Urinary bladder (tissue), 4 donors: ENCODE measurements around the gene ADK. TPM values are rescaled to one million over a fixed set of nuclear protein-coding genes. Genes with fewer than 3 reads are reported as not detected.
"Not testable (repeated sequence)": the region's sequence is repeated elsewhere in the genome, so short reads cannot be mapped to it uniquely, and the experiment has no call there.

Experiments used
- DNase-seq: peaks from one replicate; pipeline ENCODE4 v3.0.0-alpha.2; 2015; ENCODE audit errors: extremely low spot score
- H3K27ac ChIP-seq: one replicate; pipeline ENCODE4 v1.5.1; 2013; ENCODE audit warnings: low read depth, mild to moderate bottlenecking, moderate library complexity
- H3K36me3 ChIP-seq: one replicate; pipeline ENCODE4 v1.6.1; 2013; ENCODE audit warnings: mild to moderate bottlenecking, moderate library complexity; ENCODE audit not compliant: insufficient read depth
- H3K4me1 ChIP-seq: one replicate; pipeline ENCODE4 v1.6.1; 2013; ENCODE audit warnings: mild to moderate bottlenecking, moderate library complexity; ENCODE audit not compliant: insufficient read depth
- H3K4me3 ChIP-seq: one replicate; pipeline ENCODE4 v1.5.1; 2013; ENCODE audit warnings: low read depth, low read length
- WGBS: extraction: QIAGEN DNeasy Blood & Tissue Kit; methylation state at CpG from one replicate; pipeline ENCODE4 v1.1.7; 2013; 5-methylcytosine and 5-hydroxymethylcytosine counted together
- polyA plus RNA-seq: library from polyadenylated mRNA; stranded (reverse); fragments of 200-250 nt; gene quantifications from one replicate; pipeline ENCODE4 v1.2.3, GENCODE V29; 2013
- total RNA-seq: library from RNA; depleted of rRNA; stranded (reverse); fragments of >200 nt; gene quantifications from one replicate; pipeline ENCODE4 v1.2.3, GENCODE V29; 2014
- donor health status: healthy with polysubstance abuse.
- donor health status: healthy.

Gene ADK
- total and polyA plus RNA-seq, 2 donors: 14.2 to 42.8 TPM

DNA sequence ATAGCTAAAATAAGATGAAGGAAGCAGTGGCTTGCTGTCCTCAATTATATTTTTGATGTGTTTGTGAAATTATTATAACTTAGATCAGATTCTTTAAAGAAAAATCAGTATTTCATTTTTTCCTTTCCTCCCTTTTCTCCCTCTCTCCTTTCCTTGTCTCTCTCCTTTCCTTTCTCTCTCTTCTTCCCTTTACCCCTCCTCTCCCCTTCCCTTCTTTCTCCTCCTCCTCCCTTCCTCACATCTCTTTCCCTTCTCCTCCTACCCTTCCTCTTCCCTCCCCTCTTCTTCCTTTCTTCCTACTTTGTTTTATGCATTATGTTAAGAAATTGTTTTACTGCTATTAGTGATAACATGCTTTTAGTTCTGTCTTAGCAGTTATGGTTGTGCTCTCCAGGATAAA is 171.5 kb downstream of the ADK start:
- Histone ChIP-seq H3K4me1 (no peaks in the 10 kb centered on the region), H3K4me3 (no peak overlapping the region), H3K36me3 (no peaks in the 10 kb centered on the region), H3K27ac (no peak overlapping the region)
- DNase-seq: no peak

- H3K27ac ChIP-seq: no peak overlapping the region
- WGBS: 91% methylated on average over 2 of the region's 2 CpGs
- no peaks in the 10 kb centered on the region for H3K4me1 ChIP-seq
- no peak for DNase-seq
- no peak overlapping the region for H3K4me3 ChIP-seq
- no peaks in the 10 kb centered on the region for H3K36me3 ChIP-seq
Measured at GRCh38 chr10:74328388-74328787, 177.4 kb downstream of the ADK start.

DNA sequence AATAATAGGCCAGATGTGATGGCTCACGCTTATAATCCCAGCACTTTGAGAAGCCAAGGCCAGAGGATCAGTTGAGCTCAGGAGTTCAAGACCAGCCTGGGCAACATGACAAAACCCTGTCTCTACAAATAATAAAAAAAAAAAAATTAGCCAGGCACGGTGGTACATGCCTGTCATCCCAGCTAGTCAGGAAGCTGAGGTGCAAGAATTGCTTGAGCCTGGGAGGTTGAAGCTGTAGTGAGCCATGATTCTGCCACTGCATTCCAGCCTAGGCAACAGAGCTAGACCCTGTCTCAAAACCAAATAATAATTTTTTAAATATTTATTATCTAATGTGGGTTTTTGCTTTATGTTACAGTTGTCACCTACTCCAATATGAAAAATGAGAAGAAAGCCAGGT is 178.9 kb downstream of the ADK start:
- no peak for DNase-seq
- WGBS: 77% methylated on average over 2 of the region's 2 CpGs
- no peaks in the 10 kb centered on the region for H3K36me3 ChIP-seq
- H3K4me1 ChIP-seq: no peaks in the 10 kb centered on the region
- no peak overlapping the region for H3K27ac ChIP-seq
- H3K4me3 ChIP-seq: no peak overlapping the region

GRCh38 chr10:74330646-74331045 is 179.6 kb downstream of the ADK start:
- 98% methylated on average over 3 of the region's 3 CpGs for WGBS
- H3K27ac ChIP-seq: no peak overlapping the region
- no peaks in the 10 kb centered on the region for H3K36me3 ChIP-seq
- no peak for DNase-seq
- H3K4me1 ChIP-seq: no peaks in the 10 kb centered on the region
- H3K4me3 ChIP-seq: no peak overlapping the region

DNA sequence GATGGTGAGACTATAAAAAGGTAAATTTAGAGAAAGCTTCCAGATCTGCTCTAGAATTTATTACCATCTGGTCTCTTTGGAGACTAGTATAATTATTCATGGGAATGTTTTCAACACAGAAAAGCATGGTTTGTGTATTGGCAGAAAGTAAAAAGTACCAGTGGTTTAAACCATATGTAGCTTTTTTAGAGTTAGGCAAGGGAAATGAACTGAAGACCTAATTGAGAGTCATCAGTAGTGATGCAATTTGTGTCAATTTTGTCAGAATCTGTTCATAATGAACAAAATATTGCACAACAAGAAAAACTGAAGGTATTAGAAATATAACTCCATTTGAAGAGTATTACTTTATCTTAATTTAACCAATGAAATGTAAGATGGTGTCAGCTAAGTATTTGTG is 181.4 kb downstream of the ADK start:
- Histone ChIP-seq H3K27ac (no peak overlapping the region), H3K36me3 (no peaks in the 10 kb centered on the region), H3K4me1 (no peaks in the 10 kb centered on the region), H3K4me3 (no peak overlapping the region)
- DNase-seq: no peak

DNA sequence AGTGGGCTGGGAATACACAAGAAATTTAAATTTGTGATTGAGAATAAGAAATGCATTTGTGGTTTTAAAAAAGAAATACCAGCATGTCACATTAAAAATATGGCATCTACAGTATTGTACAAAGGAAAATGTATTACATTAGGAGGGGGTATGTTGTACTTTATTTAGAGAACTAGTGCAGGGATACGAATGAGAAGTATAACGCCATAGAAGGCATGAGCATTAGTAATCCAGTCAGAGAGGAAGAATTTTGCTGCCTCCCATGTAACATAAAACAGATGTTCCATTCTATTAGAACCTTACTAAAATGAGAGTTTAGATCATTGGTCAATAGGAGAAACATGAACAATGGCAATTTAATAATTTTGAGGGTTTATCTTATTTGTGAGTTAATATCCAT is 182.2 kb downstream of the ADK start:
- no peak for DNase-seq
- WGBS: 52% methylated on average over 2 of the region's 2 CpGs
- Histone ChIP-seq H3K27ac (no peak overlapping the region), H3K36me3 (no peaks in the 10 kb centered on the region), H3K4me3 (no peak overlapping the region), H3K4me1 (no peaks in the 10 kb centered on the region)

DNA sequence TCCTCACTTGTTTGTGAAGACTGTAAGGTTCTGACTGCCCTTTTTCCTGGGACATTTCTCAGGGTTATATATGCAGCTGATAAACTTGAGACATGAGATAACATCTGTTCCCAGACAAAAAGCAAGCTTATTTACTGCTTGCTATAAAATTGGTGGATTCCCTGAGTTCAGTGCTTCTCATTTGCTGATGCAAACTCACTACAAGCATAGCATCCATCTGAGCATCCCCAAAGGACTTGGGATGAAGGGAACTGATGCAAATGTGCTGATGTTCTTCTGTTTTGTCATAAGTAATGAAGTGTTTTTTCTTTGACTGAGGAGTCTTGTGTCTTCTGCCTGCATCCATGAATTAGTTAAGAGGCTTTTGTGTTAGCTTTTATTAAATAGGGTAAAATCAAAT is 183.2 kb downstream of the ADK start:
- DNase-seq: no peak
- Histone ChIP-seq H3K27ac (no peak overlapping the region), H3K4me3 (no peak overlapping the region), H3K36me3 (no peaks in the 10 kb centered on the region), H3K4me1 (no peaks in the 10 kb centered on the region)

DNA sequence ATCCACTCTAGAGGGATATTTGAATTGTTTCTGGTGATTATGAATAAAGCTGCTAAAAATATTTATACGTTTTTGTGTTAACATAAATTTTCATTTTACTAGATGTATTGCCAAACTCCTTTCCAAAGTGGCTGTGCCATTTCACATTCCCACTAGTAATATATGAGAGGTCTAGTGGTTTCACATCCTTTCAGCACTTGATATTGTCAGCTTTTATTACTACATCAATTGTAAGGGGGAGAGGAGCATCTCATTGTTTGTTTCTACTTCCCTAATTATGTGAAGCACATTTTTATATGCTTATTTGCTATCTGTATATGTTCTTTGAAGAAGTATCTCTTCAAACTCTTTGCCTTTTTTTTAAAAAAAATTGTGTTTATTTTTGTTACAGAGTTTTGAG is 184.5 kb downstream of the ADK start:
- Histone ChIP-seq H3K27ac (no peak overlapping the region), H3K4me3 (no peak overlapping the region), H3K4me1 (no peaks in the 10 kb centered on the region), H3K36me3 (no peaks in the 10 kb centered on the region)
- DNase-seq: no peak
- WGBS: 59% methylated on average over 1 of the region's 1 CpG

- Histone ChIP-seq H3K36me3 (no peaks in the 10 kb centered on the region), H3K4me3 (no peak overlapping the region), H3K4me1 (no peaks in the 10 kb centered on the region), H3K27ac (no peak overlapping the region)
- DNase-seq: no peak
- 96% methylated on average over 8 of the region's 8 CpGs for whole genome bisulfite sequencing
Measured at GRCh38 chr10:74337330-74338016, 186.5 kb downstream of the ADK start.

DNA sequence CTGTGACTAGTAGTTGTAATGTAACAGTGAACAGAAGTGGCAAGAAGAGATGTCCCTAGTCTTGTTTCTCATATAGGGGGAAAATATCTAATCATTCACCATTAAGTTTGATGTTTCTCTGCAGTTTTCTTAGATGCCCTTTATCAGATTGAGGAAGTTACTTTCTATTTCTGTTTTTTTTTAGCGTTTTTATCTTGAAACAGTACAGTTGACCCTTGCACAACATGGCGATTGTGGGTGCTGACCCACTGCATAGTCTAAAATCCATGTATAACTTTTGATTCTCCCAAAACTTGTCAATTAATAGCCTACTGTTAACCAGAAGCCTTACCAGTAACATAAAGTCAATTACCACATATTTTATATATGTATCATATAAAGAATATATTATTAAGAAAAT is 192.0 kb downstream of the ADK start:
- Histone ChIP-seq H3K36me3 (no peaks in the 10 kb centered on the region), H3K27ac (no peak overlapping the region), H3K4me1 (no peaks in the 10 kb centered on the region), H3K4me3 (no peak overlapping the region)
- WGBS: 88% methylated on average over 2 of the region's 2 CpGs
- no peak for DNase-seq

GRCh38 chr10:74343804-74344203 is 192.8 kb downstream of the ADK start:
- H3K4me3 ChIP-seq: no peak overlapping the region
- H3K36me3 ChIP-seq: no peaks in the 10 kb centered on the region
- H3K4me1 ChIP-seq: no peaks in the 10 kb centered on the region
- H3K27ac ChIP-seq: no peak overlapping the region
- WGBS: 99% methylated on average over 3 of the region's 3 CpGs
- DNase-seq: no peak

GRCh38 chr10:74344306-74344705 is 193.3 kb downstream of the ADK start:
- Histone ChIP-seq H3K4me3 (no peak overlapping the region), H3K4me1 (no peaks in the 10 kb centered on the region), H3K36me3 (no peaks in the 10 kb centered on the region), H3K27ac (no peak overlapping the region)
- no peak for DNase-seq
- WGBS: 96% methylated on average over 1 of the region's 1 CpG

DNA sequence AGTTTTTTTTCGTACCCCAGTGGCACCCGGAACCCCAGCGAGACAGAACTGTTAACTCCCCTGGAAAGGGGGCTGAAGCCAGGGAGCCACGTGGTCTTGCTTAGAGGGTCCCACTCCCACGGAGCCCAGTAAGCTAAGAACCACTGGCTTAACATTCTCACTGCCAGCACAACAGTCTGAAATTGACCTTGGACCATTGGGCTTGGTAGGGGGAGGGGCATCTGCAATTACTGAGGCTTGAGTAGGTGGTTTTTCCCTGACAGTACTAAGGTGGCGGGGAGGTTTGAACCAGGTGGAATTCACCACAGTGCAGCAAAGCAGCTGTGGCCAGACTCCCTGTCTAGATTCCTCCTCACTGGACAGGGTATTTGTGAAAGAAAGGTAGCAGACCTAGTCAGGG is 196.5 kb downstream of the ADK start:
- 96% methylated on average over 6 of the region's 6 CpGs for WGBS
- Histone ChIP-seq H3K36me3 (no peaks in the 10 kb centered on the region), H3K4me3 (no peak overlapping the region), H3K4me1 (no peaks in the 10 kb centered on the region), H3K27ac (no peak overlapping the region)
- DNase-seq: no peak

DNA sequence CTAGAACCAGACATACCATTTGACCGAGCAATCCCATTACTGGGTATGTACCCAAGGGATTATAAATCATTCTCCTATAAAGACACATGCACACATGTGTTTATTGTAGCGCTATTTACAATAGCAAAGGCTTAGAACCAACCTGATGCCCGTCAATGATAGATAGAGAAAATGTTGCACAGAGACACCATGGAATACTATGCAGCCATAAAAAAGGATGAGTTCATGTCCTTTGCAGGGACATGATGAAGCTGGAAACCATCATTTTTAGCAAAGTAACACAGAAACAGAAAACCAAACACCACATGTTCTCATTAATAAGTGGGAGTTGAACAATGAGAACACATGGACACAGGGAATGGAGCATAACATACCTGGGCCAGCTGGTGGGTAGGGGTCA is 202.0 kb downstream of the ADK start:
- not testable (repeated sequence) for H3K27ac ChIP-seq, H3K36me3 ChIP-seq, H3K4me1 ChIP-seq, H3K4me3 ChIP-seq, DNase-seq
- 97% methylated on average over 3 of the region's 3 CpGs for WGBS

DNA sequence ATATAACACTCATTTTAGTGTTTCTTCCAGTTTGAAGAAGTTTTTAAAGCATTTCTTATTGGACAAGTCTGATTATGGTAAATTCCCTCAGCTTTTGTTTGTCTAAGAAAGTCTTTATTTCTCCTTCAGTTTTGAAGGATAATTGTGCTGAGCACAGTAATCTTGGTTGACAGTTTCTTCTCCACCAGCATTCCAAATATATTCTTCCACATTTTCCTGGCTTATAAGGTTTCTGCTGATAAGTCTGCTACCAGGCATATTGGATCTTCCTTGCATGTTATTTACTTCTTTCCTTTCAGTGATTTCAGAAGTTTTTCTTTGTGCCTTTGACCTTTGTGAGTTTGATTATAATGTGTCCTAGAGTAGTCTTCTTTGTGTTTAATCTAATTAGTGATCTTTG is 210.7 kb downstream of the ADK start:
- Histone ChIP-seq H3K27ac (no peak overlapping the region), H3K36me3 (no peaks in the 10 kb centered on the region), H3K4me3 (no peak overlapping the region), H3K4me1 (no peaks in the 10 kb centered on the region)
- DNase-seq: no peak
